ENCODE results near the gene SEZ6.

GRCh38 chr17:28989028-28989427 is 16.8 kb downstream of the SEZ6 start:
- TF ChIP-seq CTCF (IDR thresholded peaks at IDR 0.05; ENCODE audit: low read depth, low read length) (no peak), EZH2phosphoT487 (IDR thresholded peaks at IDR 0.05; ENCODE audit: low read depth) (no peak)

Data from OCI-LY3 (cell line).